Loucy (cell line): Measurements from ENCODE around the gene HTR7.

ENCODE experiments used
- H2AFZ ChIP-seq: fragments of 200-600 bp; sonication (generic); 2 replicates; pipeline ENCODE4 v1.6.0; 2016; ENCODE audit warnings: antibody characterized with exemption, mild to moderate bottlenecking, low read length, moderate library complexity
- H3F3A ChIP-seq: fragments of 200-600 bp; 2 replicates; pipeline ENCODE4 v1.6.0; 2016; ENCODE audit warnings: antibody characterized with exemption, low read depth, mild to moderate bottlenecking
- H3K27me3 ChIP-seq: fragments of 200-600 bp; sonication (generic); 2 replicates; pipeline ENCODE4 v1.6.1; 2014; ENCODE audit warnings: low read length, mild to moderate bottlenecking; ENCODE audit not compliant: insufficient read depth, poor library complexity, severe bottlenecking
- H3K36me3 ChIP-seq: fragments of 200-600 bp; sonication (generic); 2 replicates; pipeline ENCODE4 v1.6.1; 2016; ENCODE audit warnings: low read length; ENCODE audit not compliant: insufficient read depth
- H3K4me1 ChIP-seq: fragments of 200-600 bp; sonication (generic); 2 replicates; pipeline ENCODE4 v1.5.1; 2014; ENCODE audit warnings: low read length, mild to moderate bottlenecking; ENCODE audit not compliant: insufficient read depth, poor library complexity, severe bottlenecking
- H3K4me2 ChIP-seq: fragments of 200-600 bp; sonication (generic); 2 replicates; pipeline ENCODE4 v1.6.0; 2014; ENCODE audit warnings: antibody characterized with exemption, low read length, low read depth, mild to moderate bottlenecking; ENCODE audit not compliant: poor library complexity, severe bottlenecking
- H3K4me3 ChIP-seq: fragments of 200-600 bp; sonication (generic); 2 replicates; pipeline ENCODE4 v1.5.1; 2014; ENCODE audit warnings: low read length, mild to moderate bottlenecking, mixed read lengths; ENCODE audit not compliant: poor library complexity, severe bottlenecking
- H3K79me2 ChIP-seq: fragments of 200-600 bp; sonication (generic); 2 replicates; pipeline ENCODE4 v1.6.1; 2014; ENCODE audit warnings: low read length; ENCODE audit not compliant: insufficient read depth
- H3K9ac ChIP-seq: fragments of 200-600 bp; sonication (generic); 2 replicates; pipeline ENCODE4 v1.6.0; 2014; ENCODE audit warnings: mild to moderate bottlenecking, low read depth, low read length, moderate library complexity; ENCODE audit not compliant: poor library complexity, severe bottlenecking
- H3K9me2 ChIP-seq: fragments of 200-600 bp; sonication (generic); replicated peaks from 2 replicates; pipeline ENCODE4 v1.6.1; 2016; ENCODE audit warnings: low read depth, low read length, mixed read lengths
- H3K9me3 ChIP-seq: fragments of 200-600 bp; sonication (generic); 2 replicates; pipeline ENCODE4 v1.6.1; 2014; ENCODE audit warnings: mild to moderate bottlenecking, antibody characterized with exemption, low read length, low read depth; ENCODE audit not compliant: insufficient read depth
- H4K20me1 ChIP-seq: fragments of 200-600 bp; sonication (generic); 2 replicates; pipeline ENCODE4 v1.6.0; 2014; ENCODE audit warnings: antibody characterized with exemption, low read length, mild to moderate bottlenecking; ENCODE audit not compliant: insufficient read depth, poor library complexity, severe bottlenecking
- CTCF ChIP-seq: fragments of 200-600 bp; sonication (generic); conservative IDR thresholded peaks from 2 replicates; pipeline ENCODE4 v1.5.1; 2014; ENCODE audit warnings: mild to moderate bottlenecking, antibody characterized with exemption, low read length
- EZH2phosphoT487 ChIP-seq: fragments of 200-600 bp; IDR thresholded peaks from 2 replicates; pipeline ENCODE4 v1.6.1; 2018; ENCODE audit warnings: antibody characterized with exemption, mild to moderate bottlenecking, moderate library complexity, borderline replicate concordance

The HTR7 gene

GRCh38 chr10:90866050-90866598, 8.3 kb upstream of the HTR7 start:
- H2AFZ ChIP-seq: no peak overlapping the region
- H3K36me3 ChIP-seq: no peaks in the 10 kb centered on the region
- no peaks in the 10 kb centered on the region for H3F3A ChIP-seq
- H3K4me2 ChIP-seq: no peak overlapping the region
- H3K4me3 ChIP-seq: no peak overlapping the region
- no peaks in the 10 kb centered on the region for H4K20me1 ChIP-seq
- H3K9ac ChIP-seq: no peak overlapping the region
- TF ChIP-seq CTCF (no peak), EZH2phosphoT487 (no peak)
- peaks cover 6% of the 10 kb centered on the region for H3K27me3 ChIP-seq
- H3K9me3 ChIP-seq: no peaks in the 10 kb centered on the region
- no peaks in the 10 kb centered on the region for H3K4me1 ChIP-seq
- no peaks in the 10 kb centered on the region for H3K79me2 ChIP-seq
- H3K9me2 ChIP-seq: no peaks in the 10 kb centered on the region

DNA sequence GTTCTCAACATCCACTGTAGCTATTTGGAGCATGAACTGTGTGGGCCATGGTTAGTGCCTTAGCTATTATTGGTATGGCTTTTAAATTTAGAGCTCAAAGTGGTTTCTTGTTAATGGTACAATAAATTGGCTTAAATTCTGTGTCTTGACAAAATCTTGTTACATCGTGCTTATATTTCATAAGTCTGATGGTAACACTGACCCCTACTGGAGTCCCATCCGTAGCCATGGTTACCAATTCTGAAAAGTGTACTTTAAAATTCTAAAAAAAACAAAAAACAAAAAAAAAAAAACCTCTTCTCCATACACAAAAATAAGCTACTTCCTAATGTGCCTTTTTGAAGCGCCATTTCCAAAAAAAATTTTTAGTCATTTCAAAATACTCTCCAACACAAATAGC, 7.6 kb upstream of the HTR7 start:
- Histone ChIP-seq H3F3A (no peaks in the 10 kb centered on the region), H3K9me2 (no peaks in the 10 kb centered on the region), H4K20me1 (no peaks in the 10 kb centered on the region), H3K27me3 (peaks cover 6% of the 10 kb centered on the region), H3K36me3 (no peaks in the 10 kb centered on the region), H3K4me3 (no peak overlapping the region), H3K9me3 (no peaks in the 10 kb centered on the region), H2AFZ (no peak overlapping the region), H3K4me1 (no peaks in the 10 kb centered on the region), H3K4me2 (no peak overlapping the region), H3K79me2 (no peaks in the 10 kb centered on the region), H3K9ac (no peak overlapping the region)
- TF ChIP-seq CTCF (peak; percentile 50), EZH2phosphoT487 (no peak)

- H3K79me2 ChIP-seq: no peaks in the 10 kb centered on the region
- H3K4me2 ChIP-seq: no peak overlapping the region
- H3K4me3 ChIP-seq: no peak overlapping the region
- no peaks in the 10 kb centered on the region for H3K4me1 ChIP-seq
- H4K20me1 ChIP-seq: no peaks in the 10 kb centered on the region
- H3K9me2 ChIP-seq: no peaks in the 10 kb centered on the region
- no peaks in the 10 kb centered on the region for H3K36me3 ChIP-seq
- TF ChIP-seq CTCF (peak; percentile 87), EZH2phosphoT487 (no peak)
- H3K9me3 ChIP-seq: no peaks in the 10 kb centered on the region
- no peaks in the 10 kb centered on the region for H3F3A ChIP-seq
- H3K27me3 ChIP-seq: peaks cover 6% of the 10 kb centered on the region
- H3K9ac ChIP-seq: no peak overlapping the region
- no peak overlapping the region for H2AFZ ChIP-seq
Measured at GRCh38 chr10:90862908-90863514, 5.2 kb upstream of the HTR7 start.
